GM23338 (cell line): ENCODE measurements around the gene TNFSF12. TPM values are rescaled to one million over a fixed set of nuclear protein-coding genes. Genes with fewer than 3 reads are reported as not detected.

Experiments
- ATAC-seq: fragments of 200-7000 bp; cut with Tn5 transposase; 3 replicates; pipeline ENCODE4 v1.9.1; 2020
- DNase-seq: peaks from one replicate; pipeline ENCODE4 v3.0.0-alpha.2; 2015; ENCODE audit warnings: low spot score
- H2AFZ ChIP-seq: fragments of 200-600 bp; sonication (generic); 2 replicates; pipeline ENCODE4 v1.8.0; 2016; ENCODE audit warnings: antibody characterized with exemption, mild to moderate bottlenecking, moderate library complexity
- H3F3A ChIP-seq: fragments of 200-600 bp; sonication (generic); replicated peaks from 2 replicates; pipeline ENCODE4 v1.8.0; 2017; ENCODE audit warnings: antibody characterized with exemption, mixed run types, low read depth
- H3K27ac ChIP-seq: fragments of 200-600 bp; sonication (generic); 2 replicates; pipeline ENCODE4 v1.6.1; 2016; ENCODE audit warnings: low read depth
- H3K27me3 ChIP-seq: fragments of 200-600 bp; sonication (generic); 2 replicates; pipeline ENCODE4 v1.8.0; 2016; ENCODE audit warnings: mild to moderate bottlenecking, mixed run types, moderate library complexity; ENCODE audit not compliant: insufficient read depth
- H3K36me3 ChIP-seq: fragments of 200-600 bp; sonication (generic); 2 replicates; pipeline ENCODE4 v1.8.0; 2016; ENCODE audit warnings: mild to moderate bottlenecking; ENCODE audit not compliant: insufficient read depth
- H3K4me1 ChIP-seq: fragments of 200-600 bp; sonication (generic); 2 replicates; pipeline ENCODE4 v1.8.0; 2016; ENCODE audit warnings: mild to moderate bottlenecking, moderate library complexity; ENCODE audit not compliant: insufficient read depth
- H3K4me2 ChIP-seq: fragments of 200-600 bp; sonication (generic); 2 replicates; pipeline ENCODE4 v1.7.1; 2017; ENCODE audit warnings: mixed run types
- H3K4me3 ChIP-seq: fragments of 200-600 bp; sonication (generic); 2 replicates; pipeline ENCODE4 v1.6.1; 2016; ENCODE audit warnings: mixed run types
- H3K79me2 ChIP-seq: fragments of 200-600 bp; sonication (generic); replicated peaks from 2 replicates; pipeline ENCODE4 v1.8.0; 2017; ENCODE audit warnings: mild to moderate bottlenecking; ENCODE audit not compliant: insufficient read depth
- H3K9me2 ChIP-seq: fragments of 200-600 bp; sonication (generic); 2 replicates; pipeline ENCODE4 v1.8.0; 2017; ENCODE audit not compliant: insufficient read depth
- H4K20me1 ChIP-seq: fragments of 200-600 bp; sonication (generic); replicated peaks from 2 replicates; pipeline ENCODE4 v1.8.0; 2017; ENCODE audit warnings: mild to moderate bottlenecking; ENCODE audit not compliant: insufficient read depth
- H3K27ac Mint-ChIP-seq: 2 replicates; pipeline ENCODE4 v1.8.0; 2020; ENCODE audit warnings: inconsistent platforms, mild to moderate bottlenecking, moderate library complexity, mixed read lengths
- H3K27me3 Mint-ChIP-seq: 3 replicates; pipeline ENCODE4 v1.8.0; 2022; ENCODE audit warnings: low read depth, mild to moderate bottlenecking, moderate library complexity, mixed read lengths, inconsistent platforms; ENCODE audit not compliant: insufficient read depth, poor library complexity
- H3K36me3 Mint-ChIP-seq: 3 replicates; pipeline ENCODE4 v1.8.0; 2021; ENCODE audit warnings: low read depth, mild to moderate bottlenecking, inconsistent platforms, moderate library complexity, mixed read lengths
- H3K4me1 Mint-ChIP-seq: 3 replicates; pipeline ENCODE4 v1.8.0; 2020; ENCODE audit warnings: mild to moderate bottlenecking, inconsistent platforms, mixed read lengths
- H3K4me3 Mint-ChIP-seq: 3 replicates; pipeline ENCODE4 v1.8.0; 2021; ENCODE audit warnings: moderate library complexity, mild to moderate bottlenecking, inconsistent platforms, mixed read lengths
- H3K9me3 Mint-ChIP-seq: 3 replicates; pipeline ENCODE4 v1.8.0; 2020; ENCODE audit warnings: moderate library complexity, mild to moderate bottlenecking, inconsistent platforms, mixed read lengths
- CREB1 ChIP-seq: fragments of 250-450 bp; sonication (Bioruptor Pico); IDR thresholded peaks from 2 replicates; pipeline ENCODE4 v1.5.0; 2020; ENCODE audit warnings: low read depth, mild to moderate bottlenecking, moderate library complexity
- EZH2 ChIP-seq: fragments of 200-600 bp; sonication (generic); IDR thresholded peaks from one replicate; pipeline ENCODE4 v1.8.0; 2017; ENCODE audit warnings: antibody characterized with exemption, mild to moderate bottlenecking, low read depth; ENCODE audit not compliant: unreplicated experiment
- EZH2phosphoT487 ChIP-seq: fragments of 200-600 bp; sonication (generic); IDR thresholded peaks from one replicate; pipeline ENCODE4 v1.8.1; 2018; ENCODE audit warnings: antibody characterized with exemption; ENCODE audit not compliant: unreplicated experiment
- JUNB ChIP-seq: IDR thresholded peaks from one replicate; pipeline ENCODE4 v1.6.1; 2016; ENCODE audit warnings: antibody characterized with exemption; ENCODE audit not compliant: unreplicated experiment
- NANOG ChIP-seq: IDR thresholded peaks from 2 replicates; pipeline ENCODE4 v1.6.1; 2016; ENCODE audit warnings: antibody characterized with exemption, borderline replicate concordance
- POLR2AphosphoS5 ChIP-seq: IDR thresholded peaks from 2 replicates; pipeline ENCODE4 v1.6.1; 2016; ENCODE audit warnings: antibody characterized with exemption, low read depth
- STAT1 ChIP-seq: IDR thresholded peaks from one replicate; pipeline ENCODE4 v1.6.1; 2016; ENCODE audit warnings: antibody characterized with exemption; ENCODE audit not compliant: unreplicated experiment
- ZNF114 ChIP-seq: fragments of 250-450 bp; sonication (Bioruptor Pico); IDR thresholded peaks from 2 replicates; pipeline ENCODE4 v1.5.0; 2020; ENCODE audit warnings: mild to moderate bottlenecking, moderate library complexity
- ZNF331 ChIP-seq: fragments of 250-450 bp; sonication (Bioruptor Pico); IDR thresholded peaks from 2 replicates; pipeline ENCODE4 v1.5.0; 2020; ENCODE audit warnings: low read depth, mild to moderate bottlenecking, moderate library complexity
- polyA plus RNA-seq: library from polyadenylated mRNA; unstranded; fragments of >200 nt; fragmentation: Nextera tagmentation; extraction: Ambion mirVana; gene quantifications from 2 replicates; pipeline ENCODE4 v1.2.1, GENCODE V29; 2016
- total RNA-seq: library from RNA; depleted of rRNA; stranded (reverse); fragments of >200 nt; shearing (Covaris generic); gene quantifications from 2 replicates; pipeline ENCODE4 v1.2.3, GENCODE V29; 2014
- TF ChIP-seq, protein P1 (sequence below): fragments of 250-450 bp; sonication (Bioruptor Pico); IDR thresholded peaks from 2 replicates; pipeline ENCODE4 v1.5.0; 2020; ENCODE audit warnings: mild to moderate bottlenecking, moderate library complexity
- TF ChIP-seq, protein P2 (sequence below): IDR thresholded peaks from 2 replicates; pipeline ENCODE4 v1.6.1; 2016; ENCODE audit warnings: antibody characterized with exemption
- TF ChIP-seq, protein P3 (sequence below): IDR thresholded peaks from one replicate; pipeline ENCODE4 v1.6.1; 2018; ENCODE audit warnings: antibody characterized with exemption; ENCODE audit not compliant: unreplicated experiment
- TF ChIP-seq, protein P4 (sequence below), 2 experiments: fragments of 200-600 bp in 1 of 2; sonication (generic) in 1 of 2; conservative IDR thresholded peaks; 2 replicates each; pipeline versions ENCODE4 v1.5.1 to v1.6.1; 2016 to 2017; ENCODE audit warnings: antibody characterized with exemption in 2 of 2, low read depth in 2 of 2, mild to moderate bottlenecking in 2 of 2, moderate library complexity in 1 of 2

Gene TNFSF12
- total and polyA plus RNA-seq, 2 experiments from 2014 or later: 3.5 to 6.0 TPM

DNA sequence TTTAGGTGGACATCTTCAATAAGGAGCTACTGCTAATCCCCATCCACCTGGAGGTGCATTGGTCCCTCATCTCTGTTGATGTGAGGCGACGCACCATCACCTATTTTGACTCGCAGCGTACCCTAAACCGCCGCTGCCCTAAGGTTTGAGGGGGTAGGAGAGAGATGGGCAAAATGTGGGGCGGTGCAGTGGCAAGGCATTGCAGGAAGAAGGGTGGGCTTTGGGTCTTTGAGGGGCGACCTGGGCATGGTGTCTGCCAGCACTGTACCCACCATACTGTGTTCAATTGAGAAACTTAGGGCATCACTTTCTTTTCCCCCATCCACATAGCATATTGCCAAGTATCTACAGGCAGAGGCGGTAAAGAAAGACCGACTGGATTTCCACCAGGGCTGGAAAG lies 21.5 kb downstream of the TNFSF12 start:
- H2AFZ ChIP-seq: no peak overlapping the region
- TF ChIP-seq, protein P1, sequence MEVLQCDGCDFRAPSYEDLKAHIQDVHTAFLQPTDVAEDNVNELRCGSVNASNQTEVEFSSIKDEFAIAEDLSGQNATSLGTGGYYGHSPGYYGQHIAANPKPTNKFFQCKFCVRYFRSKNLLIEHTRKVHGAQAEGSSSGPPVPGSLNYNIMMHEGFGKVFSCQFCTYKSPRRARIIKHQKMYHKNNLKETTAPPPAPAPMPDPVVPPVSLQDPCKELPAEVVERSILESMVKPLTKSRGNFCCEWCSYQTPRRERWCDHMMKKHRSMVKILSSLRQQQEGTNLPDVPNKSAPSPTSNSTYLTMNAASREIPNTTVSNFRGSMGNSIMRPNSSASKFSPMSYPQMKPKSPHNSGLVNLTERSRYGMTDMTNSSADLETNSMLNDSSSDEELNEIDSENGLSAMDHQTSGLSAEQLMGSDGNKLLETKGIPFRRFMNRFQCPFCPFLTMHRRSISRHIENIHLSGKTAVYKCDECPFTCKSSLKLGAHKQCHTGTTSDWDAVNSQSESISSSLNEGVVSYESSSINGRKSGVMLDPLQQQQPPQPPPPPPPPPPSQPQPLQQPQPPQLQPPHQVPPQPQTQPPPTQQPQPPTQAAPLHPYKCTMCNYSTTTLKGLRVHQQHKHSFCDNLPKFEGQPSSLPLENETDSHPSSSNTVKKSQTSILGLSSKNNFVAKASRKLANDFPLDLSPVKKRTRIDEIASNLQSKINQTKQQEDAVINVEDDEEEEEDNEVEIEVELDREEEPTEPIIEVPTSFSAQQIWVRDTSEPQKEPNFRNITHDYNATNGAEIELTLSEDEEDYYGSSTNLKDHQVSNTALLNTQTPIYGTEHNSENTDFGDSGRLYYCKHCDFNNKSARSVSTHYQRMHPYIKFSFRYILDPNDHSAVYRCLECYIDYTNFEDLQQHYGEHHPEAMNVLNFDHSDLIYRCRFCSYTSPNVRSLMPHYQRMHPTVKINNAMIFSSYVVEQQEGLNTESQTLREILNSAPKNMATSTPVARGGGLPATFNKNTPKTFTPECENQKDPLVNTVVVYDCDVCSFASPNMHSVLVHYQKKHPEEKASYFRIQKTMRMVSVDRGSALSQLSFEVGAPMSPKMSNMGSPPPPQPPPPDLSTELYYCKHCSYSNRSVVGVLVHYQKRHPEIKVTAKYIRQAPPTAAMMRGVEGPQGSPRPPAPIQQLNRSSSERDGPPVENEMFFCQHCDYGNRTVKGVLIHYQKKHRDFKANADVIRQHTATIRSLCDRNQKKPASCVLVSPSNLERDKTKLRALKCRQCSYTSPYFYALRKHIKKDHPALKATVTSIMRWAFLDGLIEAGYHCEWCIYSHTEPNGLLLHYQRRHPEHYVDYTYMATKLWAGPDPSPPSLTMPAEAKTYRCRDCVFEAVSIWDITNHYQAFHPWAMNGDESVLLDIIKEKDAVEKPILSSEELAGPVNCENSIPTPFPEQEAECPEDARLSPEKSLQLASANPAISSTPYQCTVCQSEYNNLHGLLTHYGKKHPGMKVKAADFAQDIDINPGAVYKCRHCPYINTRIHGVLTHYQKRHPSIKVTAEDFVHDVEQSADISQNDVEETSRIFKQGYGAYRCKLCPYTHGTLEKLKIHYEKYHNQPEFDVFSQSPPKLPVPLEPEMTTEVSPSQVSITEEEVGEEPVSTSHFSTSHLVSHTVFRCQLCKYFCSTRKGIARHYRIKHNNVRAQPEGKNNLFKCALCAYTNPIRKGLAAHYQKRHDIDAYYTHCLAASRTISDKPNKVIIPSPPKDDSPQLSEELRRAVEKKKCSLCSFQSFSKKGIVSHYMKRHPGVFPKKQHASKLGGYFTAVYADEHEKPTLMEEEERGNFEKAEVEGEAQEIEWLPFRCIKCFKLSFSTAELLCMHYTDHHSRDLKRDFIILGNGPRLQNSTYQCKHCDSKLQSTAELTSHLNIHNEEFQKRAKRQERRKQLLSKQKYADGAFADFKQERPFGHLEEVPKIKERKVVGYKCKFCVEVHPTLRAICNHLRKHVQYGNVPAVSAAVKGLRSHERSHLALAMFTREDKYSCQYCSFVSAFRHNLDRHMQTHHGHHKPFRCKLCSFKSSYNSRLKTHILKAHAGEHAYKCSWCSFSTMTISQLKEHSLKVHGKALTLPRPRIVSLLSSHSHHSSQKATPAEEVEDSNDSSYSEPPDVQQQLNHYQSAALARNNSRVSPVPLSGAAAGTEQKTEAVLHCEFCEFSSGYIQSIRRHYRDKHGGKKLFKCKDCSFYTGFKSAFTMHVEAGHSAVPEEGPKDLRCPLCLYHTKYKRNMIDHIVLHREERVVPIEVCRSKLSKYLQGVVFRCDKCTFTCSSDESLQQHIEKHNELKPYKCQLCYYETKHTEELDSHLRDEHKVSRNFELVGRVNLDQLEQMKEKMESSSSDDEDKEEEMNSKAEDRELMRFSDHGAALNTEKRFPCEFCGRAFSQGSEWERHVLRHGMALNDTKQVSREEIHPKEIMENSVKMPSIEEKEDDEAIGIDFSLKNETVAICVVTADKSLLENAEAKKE (CRISPR knock-in tag): no peak
- no peak for TF ChIP-seq ZNF114 (CRISPR knock-in tag)
- TF ChIP-seq EZH2: no peak
- TF ChIP-seq ZNF331: no peak
- no peak for TF ChIP-seq JUNB
- TF ChIP-seq STAT1: no peak
- no peak for TF ChIP-seq POLR2AphosphoS5
- no peak for TF ChIP-seq EZH2phosphoT487
- no peak for TF ChIP-seq NANOG
- TF ChIP-seq, protein P2, sequence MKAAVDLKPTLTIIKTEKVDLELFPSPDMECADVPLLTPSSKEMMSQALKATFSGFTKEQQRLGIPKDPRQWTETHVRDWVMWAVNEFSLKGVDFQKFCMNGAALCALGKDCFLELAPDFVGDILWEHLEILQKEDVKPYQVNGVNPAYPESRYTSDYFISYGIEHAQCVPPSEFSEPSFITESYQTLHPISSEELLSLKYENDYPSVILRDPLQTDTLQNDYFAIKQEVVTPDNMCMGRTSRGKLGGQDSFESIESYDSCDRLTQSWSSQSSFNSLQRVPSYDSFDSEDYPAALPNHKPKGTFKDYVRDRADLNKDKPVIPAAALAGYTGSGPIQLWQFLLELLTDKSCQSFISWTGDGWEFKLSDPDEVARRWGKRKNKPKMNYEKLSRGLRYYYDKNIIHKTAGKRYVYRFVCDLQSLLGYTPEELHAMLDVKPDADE: no peak
- no peak for TF ChIP-seq CREB1 (CRISPR knock-in tag)
- TF ChIP-seq, protein P3, sequence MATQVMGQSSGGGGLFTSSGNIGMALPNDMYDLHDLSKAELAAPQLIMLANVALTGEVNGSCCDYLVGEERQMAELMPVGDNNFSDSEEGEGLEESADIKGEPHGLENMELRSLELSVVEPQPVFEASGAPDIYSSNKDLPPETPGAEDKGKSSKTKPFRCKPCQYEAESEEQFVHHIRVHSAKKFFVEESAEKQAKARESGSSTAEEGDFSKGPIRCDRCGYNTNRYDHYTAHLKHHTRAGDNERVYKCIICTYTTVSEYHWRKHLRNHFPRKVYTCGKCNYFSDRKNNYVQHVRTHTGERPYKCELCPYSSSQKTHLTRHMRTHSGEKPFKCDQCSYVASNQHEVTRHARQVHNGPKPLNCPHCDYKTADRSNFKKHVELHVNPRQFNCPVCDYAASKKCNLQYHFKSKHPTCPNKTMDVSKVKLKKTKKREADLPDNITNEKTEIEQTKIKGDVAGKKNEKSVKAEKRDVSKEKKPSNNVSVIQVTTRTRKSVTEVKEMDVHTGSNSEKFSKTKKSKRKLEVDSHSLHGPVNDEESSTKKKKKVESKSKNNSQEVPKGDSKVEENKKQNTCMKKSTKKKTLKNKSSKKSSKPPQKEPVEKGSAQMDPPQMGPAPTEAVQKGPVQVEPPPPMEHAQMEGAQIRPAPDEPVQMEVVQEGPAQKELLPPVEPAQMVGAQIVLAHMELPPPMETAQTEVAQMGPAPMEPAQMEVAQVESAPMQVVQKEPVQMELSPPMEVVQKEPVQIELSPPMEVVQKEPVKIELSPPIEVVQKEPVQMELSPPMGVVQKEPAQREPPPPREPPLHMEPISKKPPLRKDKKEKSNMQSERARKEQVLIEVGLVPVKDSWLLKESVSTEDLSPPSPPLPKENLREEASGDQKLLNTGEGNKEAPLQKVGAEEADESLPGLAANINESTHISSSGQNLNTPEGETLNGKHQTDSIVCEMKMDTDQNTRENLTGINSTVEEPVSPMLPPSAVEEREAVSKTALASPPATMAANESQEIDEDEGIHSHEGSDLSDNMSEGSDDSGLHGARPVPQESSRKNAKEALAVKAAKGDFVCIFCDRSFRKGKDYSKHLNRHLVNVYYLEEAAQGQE: no peak
- TF ChIP-seq, protein P4, sequence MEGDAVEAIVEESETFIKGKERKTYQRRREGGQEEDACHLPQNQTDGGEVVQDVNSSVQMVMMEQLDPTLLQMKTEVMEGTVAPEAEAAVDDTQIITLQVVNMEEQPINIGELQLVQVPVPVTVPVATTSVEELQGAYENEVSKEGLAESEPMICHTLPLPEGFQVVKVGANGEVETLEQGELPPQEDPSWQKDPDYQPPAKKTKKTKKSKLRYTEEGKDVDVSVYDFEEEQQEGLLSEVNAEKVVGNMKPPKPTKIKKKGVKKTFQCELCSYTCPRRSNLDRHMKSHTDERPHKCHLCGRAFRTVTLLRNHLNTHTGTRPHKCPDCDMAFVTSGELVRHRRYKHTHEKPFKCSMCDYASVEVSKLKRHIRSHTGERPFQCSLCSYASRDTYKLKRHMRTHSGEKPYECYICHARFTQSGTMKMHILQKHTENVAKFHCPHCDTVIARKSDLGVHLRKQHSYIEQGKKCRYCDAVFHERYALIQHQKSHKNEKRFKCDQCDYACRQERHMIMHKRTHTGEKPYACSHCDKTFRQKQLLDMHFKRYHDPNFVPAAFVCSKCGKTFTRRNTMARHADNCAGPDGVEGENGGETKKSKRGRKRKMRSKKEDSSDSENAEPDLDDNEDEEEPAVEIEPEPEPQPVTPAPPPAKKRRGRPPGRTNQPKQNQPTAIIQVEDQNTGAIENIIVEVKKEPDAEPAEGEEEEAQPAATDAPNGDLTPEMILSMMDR (conservative IDR thresholded peaks at IDR 0.05; ENCODE audit: low read depth in 2 of 2): no peak
- H3K4me3 ChIP-seq: no peak overlapping the region
- peaks cover 88% of the 10 kb centered on the region for H3K36me3 Mint-ChIP-seq
- no peaks in the 10 kb centered on the region for H3K27me3 ChIP-seq
- H3K27ac Mint-ChIP-seq: no peak overlapping the region
- H3K27me3 Mint-ChIP-seq: peaks cover 17% of the 10 kb centered on the region
- no peaks in the 10 kb centered on the region for H3K9me2 ChIP-seq
- peaks cover 20% of the 10 kb centered on the region for H4K20me1 ChIP-seq
- H3K4me1 ChIP-seq: peaks cover 20% of the 10 kb centered on the region
- ATAC-seq (no peak), DNase-seq (no peak)
- peaks cover 31% of the 10 kb centered on the region for H3K36me3 ChIP-seq
- H3K4me3 Mint-ChIP-seq: peak overlapping the region; percentile 62; the same call in 1 of the 3 replicates
- H3K4me1 Mint-ChIP-seq: peaks cover 27% of the 10 kb centered on the region
- peaks cover 48% of the 10 kb centered on the region for H3K79me2 ChIP-seq
- peaks cover 11% of the 10 kb centered on the region; the same call in 2 of the 3 replicates for H3K9me3 Mint-ChIP-seq
- no peak overlapping the region for H3K4me2 ChIP-seq
- H3K27ac ChIP-seq: 0 out of 2 replicates have a peak overlapping the region, but pooled peaks have one; percentile 6
- H3F3A ChIP-seq: peaks cover 38% of the 10 kb centered on the region
